ENCODE measurements around the gene SLC35B4. TPM values are rescaled to one million over a fixed set of nuclear protein-coding genes. Genes with fewer than 3 reads are reported as not detected.

SLC35B4 gene
- total RNA-seq, 4 donors from 2014 or later: 3.1 to 9.4 (median 4.2) TPM

GRCh38 chr7:134343796-134344195 lies 27.1 kb upstream of the SLC35B4 start:
- no peaks in the 10 kb centered on the region for H3K9me3 ChIP-seq
- H3K27me3 ChIP-seq: peaks cover 6% of the 10 kb centered on the region
- no peaks in the 10 kb centered on the region for H3K4me1 ChIP-seq
- H3K4me3 ChIP-seq: no peak overlapping the region
- WGBS: 78% methylated on average over 6 of the region's 6 CpGs
- no peak for TF ChIP-seq POLR2A (IDR thresholded peaks at IDR 0.05)
- no peak for TF ChIP-seq POLR2AphosphoS5 (IDR thresholded peaks at IDR 0.05)
- no peak overlapping the region for H3K27ac ChIP-seq
- no peak for DNase-seq (ENCODE audit: low spot score in 2 of 2)
- no peaks in the 10 kb centered on the region for H3K36me3 ChIP-seq

DNA sequence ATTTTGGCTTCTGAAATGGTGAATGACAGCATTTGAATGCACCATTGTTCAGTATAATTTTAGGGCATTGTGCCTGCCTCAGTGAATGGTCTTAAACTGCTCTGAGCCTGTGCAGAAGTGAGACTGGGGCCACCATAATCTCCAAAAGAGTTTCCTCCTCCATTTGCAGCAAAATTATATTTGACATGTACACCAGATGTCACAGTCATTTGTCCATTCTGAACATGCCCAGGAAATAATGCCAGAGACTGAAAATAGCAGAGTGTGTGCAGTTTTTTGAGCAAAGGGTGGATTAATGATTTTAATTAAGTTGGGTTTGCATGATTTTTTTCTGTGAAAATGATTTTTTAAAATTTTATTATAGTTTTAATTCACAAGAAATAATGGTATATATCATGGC lies 26.4 kb upstream of the SLC35B4 start:
- no peaks in the 10 kb centered on the region for H3K4me1 ChIP-seq
- H3K27me3 ChIP-seq: peaks cover 6% of the 10 kb centered on the region
- H3K4me3 ChIP-seq: no peak overlapping the region
- no peaks in the 10 kb centered on the region for H3K9me3 ChIP-seq
- H3K27ac ChIP-seq: no peak overlapping the region
- H3K36me3 ChIP-seq: no peaks in the 10 kb centered on the region
- no peak for DNase-seq (ENCODE audit: low spot score in 2 of 2)
- TF ChIP-seq POLR2AphosphoS5 (IDR thresholded peaks at IDR 0.05) (no peak), EP300 (IDR thresholded peaks at IDR 0.05) (no peak), POLR2A (IDR thresholded peaks at IDR 0.05) (no peak), CTCF (IDR thresholded peaks at IDR 0.05) (no peak)

DNA sequence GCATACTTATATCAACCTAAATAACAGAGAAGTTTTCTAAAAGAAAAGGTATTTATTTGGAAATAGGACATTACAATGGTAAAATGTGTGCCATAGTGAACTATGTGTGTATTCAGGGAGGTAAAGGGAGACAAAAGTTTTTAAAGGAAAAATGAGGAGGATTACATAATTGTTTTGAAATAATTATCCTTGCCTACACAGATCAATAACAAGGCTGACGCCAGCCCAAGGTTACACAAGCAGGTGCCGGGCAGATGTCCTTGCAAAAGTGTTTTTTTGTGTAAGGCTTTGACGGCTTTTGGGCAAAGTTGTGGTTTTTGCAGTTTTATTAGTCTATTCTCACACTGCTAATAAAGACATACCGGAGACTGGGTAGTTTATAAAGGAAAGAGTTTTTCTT lies 22.7 kb upstream of the SLC35B4 start:
- H3K27me3 ChIP-seq: peaks cover 5% of the 10 kb centered on the region
- no peaks in the 10 kb centered on the region for H3K9me3 ChIP-seq
- H3K4me3 ChIP-seq: no peak overlapping the region
- no peak for DNase-seq (ENCODE audit: low spot score in 2 of 2)
- no peak overlapping the region for H3K27ac ChIP-seq
- H3K4me1 ChIP-seq: no peaks in the 10 kb centered on the region
- WGBS: 64% methylated on average over 4 of the region's 4 CpGs
- H3K36me3 ChIP-seq: no peaks in the 10 kb centered on the region
- TF ChIP-seq POLR2A (IDR thresholded peaks at IDR 0.05): no peak
- TF ChIP-seq CTCF (IDR thresholded peaks at IDR 0.05): no peak
- TF ChIP-seq EP300 (IDR thresholded peaks at IDR 0.05): no peak
- no peak for TF ChIP-seq POLR2AphosphoS5 (IDR thresholded peaks at IDR 0.05)

- no peak for TF ChIP-seq POLR2AphosphoS5 (IDR thresholded peaks at IDR 0.05)
- no peak for TF ChIP-seq POLR2A (IDR thresholded peaks at IDR 0.05)
- TF ChIP-seq EP300 (IDR thresholded peaks at IDR 0.05): no peak
- TF ChIP-seq CTCF (IDR thresholded peaks at IDR 0.05): no peak
- Histone ChIP-seq H3K27ac (no peak overlapping the region), H3K4me1 (no peaks in the 10 kb centered on the region), H3K4me3 (no peak overlapping the region), H3K9me3 (no peaks in the 10 kb centered on the region), H3K36me3 (no peaks in the 10 kb centered on the region), H3K27me3 (peaks cover 15% of the 10 kb centered on the region)
- WGBS: 95% methylated on average over 1 of the region's 1 CpG
- DNase-seq (ENCODE audit: low spot score in 2 of 2): no peak
Measured at GRCh38 chr7:134337980-134338379, 21.2 kb upstream of the SLC35B4 start.

DNA sequence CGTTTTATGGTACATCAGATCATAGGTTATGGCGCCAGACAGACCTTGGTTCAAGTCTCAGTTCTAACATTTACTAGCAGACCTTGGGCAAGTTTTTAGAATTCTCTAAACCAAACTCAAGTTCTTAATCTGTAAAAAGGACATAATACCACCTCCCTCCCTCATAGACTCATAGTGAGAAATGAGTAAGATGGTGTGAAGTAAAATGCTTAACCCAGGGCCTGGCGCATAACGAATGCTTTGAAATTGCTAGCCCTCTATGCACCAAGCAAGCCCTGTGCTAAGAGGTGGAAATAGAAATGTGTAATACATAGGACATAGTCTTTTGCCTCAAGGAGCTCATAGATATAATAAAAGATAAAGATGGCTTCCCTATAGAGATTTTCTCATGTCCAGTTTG lies 17.7 kb upstream of the SLC35B4 start:
- no peaks in the 10 kb centered on the region for H3K36me3 ChIP-seq
- 81% methylated on average over 4 of the region's 4 CpGs for WGBS
- no peak for DNase-seq (ENCODE audit: low spot score in 2 of 2)
- H3K4me1 ChIP-seq: no peaks in the 10 kb centered on the region
- H3K9me3 ChIP-seq: no peaks in the 10 kb centered on the region
- H3K4me3 ChIP-seq: no peak overlapping the region
- peaks cover 27% of the 10 kb centered on the region for H3K27me3 ChIP-seq
- no peak for TF ChIP-seq EP300 (IDR thresholded peaks at IDR 0.05)
- TF ChIP-seq CTCF (IDR thresholded peaks at IDR 0.05): no peak
- no peak overlapping the region for H3K27ac ChIP-seq

- no peak for DNase-seq (ENCODE audit: low spot score in 2 of 2)
- H3K4me1 ChIP-seq: no peaks in the 10 kb centered on the region
- TF ChIP-seq CTCF (IDR thresholded peaks at IDR 0.05) (no peak), EP300 (IDR thresholded peaks at IDR 0.05) (no peak), POLR2A (IDR thresholded peaks at IDR 0.05) (no peak), POLR2AphosphoS5 (IDR thresholded peaks at IDR 0.05) (no peak)
- H3K9me3 ChIP-seq: no peaks in the 10 kb centered on the region
- no peaks in the 10 kb centered on the region for H3K36me3 ChIP-seq
- 89% methylated on average over 13 of the region's 13 CpGs for WGBS
- no peak overlapping the region for H3K4me3 ChIP-seq
- H3K27ac ChIP-seq: no peak overlapping the region
- H3K27me3 ChIP-seq: peaks cover 27% of the 10 kb centered on the region
Measured at GRCh38 chr7:134333943-134334342, 17.2 kb upstream of the SLC35B4 start.

Measured in suprapubic skin (tissue), 4 donors.